K562 (cell line): Measurements from ENCODE around the gene CDH1. TPM values are rescaled to one million over a fixed set of nuclear protein-coding genes. Genes with fewer than 3 reads are reported as not detected.

Experiments
- ATAC-seq: fragments of 200-7000 bp; cut with Tn5 transposase; 3 replicates; pipeline ENCODE4 v1.9.1; 2020; ENCODE audit warnings: moderate library complexity
- BruUV-seq: library from RNA; stranded (reverse); fragments of 400-500 nt; replicated peaks from 2 replicates; lab custom pipeline; 2021; lab: Mats Ljungman, UMichigan
- CTCF ChIA-PET: fragments of 300-600 bp; formaldehyde crosslinking; extraction: SDS; loops from one replicate; lab custom pipeline; 2021; ENCODE audit warnings: low intra/inter-chr PET ratio; lab: Yijun Ruan, JAX
- POLR2A ChIA-PET: fragments of 300-600, 350-650 bp; sonication (Branson Sonifier 250); formaldehyde crosslinking; extraction: SDS; loops from one replicate; lab custom pipeline; 2021; ENCODE audit warnings: antibody characterized with exemption, inconsistent platforms; lab: Yijun Ruan, JAX
- DNase-seq, 4 experiments: peaks; one replicate each; pipeline versions ENCODE4 v3.0.0 to v3.0.0-alpha.2; 2011 to 2018; ENCODE audit warnings: low spot score in 3 of 4, mixed read lengths in 3 of 4; ENCODE audit errors: extremely low read depth in 1 of 4
- FAIRE-seq: peaks from 2 replicates; lab custom pipeline; 2011; peaks lifted over from hg19 to GRCh38; lab: Jason Lieb, UNC
- H2AFZ ChIP-seq: 2 replicates; pipeline ENCODE4 v1.6.0; 2011; ENCODE audit warnings: low read depth, low read length, control low read depth, inconsistent platforms
- H3K27ac ChIP-seq: fragments of 200-600 bp; 3 replicates; pipeline ENCODE4 v1.8.0; 2011; ENCODE audit warnings: low read depth, mild to moderate bottlenecking, control low read depth, inconsistent platforms, low read length, moderate library complexity, mixed read lengths; ENCODE audit errors: extremely low read depth
- H3K27me3 ChIP-seq, 2 experiments: fragments of 300-600 bp in 1 of 2; 2 replicates in 1 of 2; 3 replicates in 1 of 2; pipeline versions ENCODE4 v1.6.0 to v1.8.0; 2011; ENCODE audit warnings: inconsistent platforms in 2 of 2, low read length in 2 of 2, mild to moderate bottlenecking in 1 of 2, mixed read lengths in 1 of 2, moderate library complexity in 1 of 2; ENCODE audit not compliant: control insufficient read depth in 2 of 2, insufficient read depth in 2 of 2
- H3K36me3 ChIP-seq: fragments of 300-600 bp; 3 replicates; pipeline ENCODE4 v1.8.0; 2011; ENCODE audit warnings: mild to moderate bottlenecking, low read length, inconsistent platforms; ENCODE audit not compliant: control insufficient read depth, insufficient read depth
- H3K4me1 ChIP-seq, 2 experiments: fragments of 200-600 bp in 1 of 2; replicated peaks in 1 of 2; 2 replicates in 1 of 2; 3 replicates in 1 of 2; pipeline versions ENCODE4 v1.5.1 to v1.8.0; 2011; ENCODE audit warnings: inconsistent platforms in 2 of 2, low read length in 2 of 2, mild to moderate bottlenecking in 1 of 2, mixed read lengths in 1 of 2, moderate library complexity in 1 of 2; ENCODE audit not compliant: control insufficient read depth in 2 of 2, insufficient read depth in 2 of 2
- H3K4me2 ChIP-seq: 2 replicates; pipeline ENCODE4 v1.6.1; 2011; ENCODE audit warnings: low read length, control low read depth, inconsistent platforms, mixed read lengths; ENCODE audit not compliant: insufficient read depth
- H3K4me3 ChIP-seq: fragments of 200-600 bp; sonication (generic), shearing (Covaris generic); 2 replicates; pipeline ENCODE4 v1.5.1; 2016; ENCODE audit warnings: control low read depth, inconsistent platforms
- H3K79me2 ChIP-seq: fragments of 200-600 bp; 3 replicates; pipeline ENCODE4 v1.8.0; 2011; ENCODE audit warnings: low read length, inconsistent platforms; ENCODE audit not compliant: control insufficient read depth, insufficient read depth
- H3K9ac ChIP-seq, 2 experiments: 2 replicates each; pipeline versions ENCODE4 v1.6.0 to v1.6.1; 2011; ENCODE audit warnings: low read depth in 2 of 2, low read length in 2 of 2, control low read depth in 1 of 2, inconsistent platforms in 1 of 2, mild to moderate bottlenecking in 1 of 2, mixed read lengths in 1 of 2; ENCODE audit not compliant: insufficient read depth in 1 of 2
- H3K9me1 ChIP-seq: one replicate; pipeline ENCODE4 v1.6.0; 2011; ENCODE audit warnings: inconsistent platforms, mild to moderate bottlenecking, low read length, moderate library complexity; ENCODE audit not compliant: control insufficient read depth, insufficient read depth
- H3K9me3 ChIP-seq: replicated peaks from 2 replicates; pipeline ENCODE4 v1.5.1; 2011; ENCODE audit warnings: low read depth, low read length, inconsistent platforms; ENCODE audit not compliant: control insufficient read depth, insufficient read depth
- H4K20me1 ChIP-seq: replicated peaks from 2 replicates; pipeline ENCODE4 v1.6.1; 2011; ENCODE audit warnings: low read length, inconsistent platforms, mixed read lengths; ENCODE audit not compliant: control insufficient read depth, insufficient read depth
- CBFB ChIP-seq: sonication (generic); formaldehyde crosslinking; IDR thresholded peaks from 2 replicates; pipeline ENCODE4 v1.4.0; 2020; ENCODE audit warnings: mild to moderate bottlenecking, missing genetic modification reagents
- CXXC5 ChIP-seq: fragments of 250-450 bp; sonication (Bioruptor Pico); IDR thresholded peaks from 2 replicates; pipeline ENCODE4 v1.8.0; 2022; ENCODE audit warnings: inconsistent platforms, mild to moderate bottlenecking, moderate library complexity
- FOSL1 ChIP-seq: fragments of 200-800 bp; sonication (Bioruptor generic); conservative IDR thresholded peaks from 2 replicates; pipeline ENCODE4 v1.6.1; 2016; ENCODE audit warnings: missing genetic modification characterization, missing compliant biosample characterization
- GABPA ChIP-seq: fragments of 200-800 bp; sonication (Bioruptor generic); conservative IDR thresholded peaks from 2 replicates; pipeline ENCODE4 v1.6.1; 2016; ENCODE audit warnings: low read depth, missing genetic modification characterization, missing compliant biosample characterization
- GTF2A2 ChIP-seq: IDR thresholded peaks from 2 replicates; pipeline ENCODE4 v1.6.1; 2016; ENCODE audit warnings: mild to moderate bottlenecking, missing genetic modification characterization, missing compliant biosample characterization
- MEIS2 ChIP-seq: fragments of 450-650 bp; IDR thresholded peaks from 2 replicates; pipeline ENCODE4 v1.6.1; 2014; ENCODE audit warnings: mild to moderate bottlenecking; ENCODE audit not compliant: partially characterized antibody
- PTBP1 ChIP-seq: fragments of 200-400 bp; formaldehyde crosslinking; IDR thresholded peaks from 2 replicates; pipeline ENCODE4 v1.6.1; 2017; ENCODE audit warnings: low read depth, low read length
- RAD51 ChIP-seq: fragments of 450-650 bp; IDR thresholded peaks from 2 replicates; pipeline ENCODE4 v1.7.1; 2016; ENCODE audit warnings: low read depth, mild to moderate bottlenecking, borderline replicate concordance
- SIN3A ChIP-seq, 2 experiments: fragments of 150-350 bp in 1 of 2; IDR thresholded peaks; 2 replicates each; pipeline ENCODE4 v1.6.1; 2011 to 2016; ENCODE audit warnings: borderline replicate concordance in 2 of 2, low read depth in 2 of 2, low read length in 2 of 2, mild to moderate bottlenecking in 2 of 2, moderate library complexity in 2 of 2; ENCODE audit not compliant: control insufficient read depth in 1 of 2
- TCFL5 ChIP-seq: fragments of 250-450 bp; sonication (Bioruptor Pico); conservative IDR thresholded peaks from 2 replicates; pipeline ENCODE4 v1.6.1; 2021; ENCODE audit warnings: mild to moderate bottlenecking, moderate library complexity, matching md5 sums
- ZBTB49 ChIP-seq: sonication (generic); formaldehyde crosslinking; IDR thresholded peaks from 2 replicates; pipeline ENCODE4 v1.8.0; 2022; ENCODE audit warnings: missing genetic modification reagents, mild to moderate bottlenecking, borderline replicate concordance
- ZNF282 ChIP-seq: sonication (generic); formaldehyde crosslinking; IDR thresholded peaks from 2 replicates; pipeline ENCODE4 v1.8.1; 2023; ENCODE audit warnings: missing genetic modification reagents
- ZNF76 ChIP-seq: fragments of 250-450 bp; sonication (Bioruptor Pico); IDR thresholded peaks from 2 replicates; pipeline ENCODE4 v1.4.0; 2020; ENCODE audit warnings: mild to moderate bottlenecking, moderate library complexity, borderline replicate concordance
- ZZZ3 ChIP-seq: fragments of 450-650 bp; IDR thresholded peaks from 2 replicates; pipeline ENCODE4 v1.6.1; 2016; ENCODE audit warnings: antibody characterized with exemption, mild to moderate bottlenecking, moderate library complexity
- WGBS: fragments of 100-300 bp; shearing (Covaris generic); methylation state at CpG from one replicate; pipeline ENCODE4 v1.1.6; 2016; ENCODE audit warnings: low coverage, mixed read lengths; ENCODE audit not compliant: insufficient coverage; ENCODE audit errors: missing lambda C conversion rate; 5-methylcytosine and 5-hydroxymethylcytosine counted together
- in situ Hi-C: fragments of 300-500 bp; cut with MboI; formaldehyde crosslinking; loops from 4 replicates; pipeline ENCODE4 v1.15.0; 2018; ENCODE audit warnings: inconsistent platforms, mixed read lengths
- intact Hi-C: fragments of 100-400 bp; cut with micrococcal nuclease; formaldehyde crosslinking; loops from 2 replicates; pipeline ENCODE4 v1.14.2; 2022
- polyA plus RNA-seq, 8 experiments: library from polyadenylated mRNA; depleted of rRNA in 4 of 8; stranded (reverse) in 5 of 8; unstranded in 3 of 8; fragments of >200 nt; fragmentation: Nextera tagmentation in 2 of 8; fragmentation: Illumina TruSeq in 1 of 8; extraction: Ambion mirVana in 2 of 8; extraction: Trizol in 1 of 8; gene quantifications; 2 replicates each; pipeline versions ENCODE4 v1.2.1 to v1.2.3, GENCODE V29; 2011 to 2014; ENCODE audit warnings: inconsistent platforms in 1 of 8, missing spikeins in 1 of 8
- total RNA-seq, 7 experiments: library from RNA; depleted of rRNA in 6 of 7; stranded (reverse); fragments of >200 nt in 6 of 7; fragmentation: Illumina TruSeq in 2 of 7; extraction: Trizol in 2 of 7; gene quantifications; 2 replicates each; pipeline versions ENCODE4 v1.2.1 to v1.2.3, GENCODE V29; 2011 to 2021; ENCODE audit warnings: low replicate concordance in 1 of 7
- TF ChIP-seq, protein P1 (sequence below): fragments of 250-450 bp; sonication (Bioruptor Pico); IDR thresholded peaks from 2 replicates; pipeline ENCODE4 v1.8.0; 2022; ENCODE audit warnings: inconsistent platforms
- TF ChIP-seq, protein P2 (sequence below): fragments of 250-450 bp; sonication (Bioruptor Pico); IDR thresholded peaks from 2 replicates; pipeline ENCODE4 v1.8.0; 2021; ENCODE audit warnings: borderline replicate concordance, mild to moderate bottlenecking, moderate library complexity; ENCODE audit not compliant: poor library complexity, severe bottlenecking

Gene CDH1
- total and polyA plus RNA-seq, 9 of the 15 experiments (the other 6 are each of a cell fraction or from before 2014, with no cell fraction given), result 0.01 to 0.69 TPM; not detected in 7

- Histone ChIP-seq H3K4me1 (peaks cover 5 to 25% of the 10 kb centered on the region in 2 experiments), H3K4me2 (no peak overlapping the region), H3K9me1 (no peaks in the 10 kb centered on the region), H3K9ac (peak overlapping the region in 1 of 2 experiments; percentile 48; a peak in 1 of 4 replicates), H3K9me3 (no peaks in the 10 kb centered on the region), H3K4me3 (no peak overlapping the region), H3K79me2 (no peaks in the 10 kb centered on the region), H3K36me3 (no peaks in the 10 kb centered on the region), H3K27me3 (no peaks in the 10 kb centered on the region), H2AFZ (peak overlapping the region; percentile 72), H4K20me1 (no peaks in the 10 kb centered on the region), H3K27ac (no peak overlapping the region)
- CTCF ChIA-PET, result no interaction called here
- intact Hi-C loops (no loop called here), in situ Hi-C loops (no loop called here)
- POLR2A ChIA-PET, result no interaction called here
- FAIRE-seq (peak; percentile 75), DNase-seq (peak; percentile 45 to 65 (median 50)), ATAC-seq (peak; percentile 81)
- BruUV-seq, result no TSS peak
- WGBS, result 44% methylated on average over 8 of the region's 8 CpGs
- TF ChIP-seq GTF2A2 (tag), result no peak
- TF ChIP-seq ZNF282 (CRISPR knock-in tag), result no peak
- peak; percentile 65 for TF ChIP-seq FOSL1 (tag)
- TF ChIP-seq CXXC5 (CRISPR knock-in tag), result no peak
- TF ChIP-seq PTBP1, result no peak
- no peak for TF ChIP-seq ZBTB49 (CRISPR knock-in tag)
- TF ChIP-seq, protein P1, sequence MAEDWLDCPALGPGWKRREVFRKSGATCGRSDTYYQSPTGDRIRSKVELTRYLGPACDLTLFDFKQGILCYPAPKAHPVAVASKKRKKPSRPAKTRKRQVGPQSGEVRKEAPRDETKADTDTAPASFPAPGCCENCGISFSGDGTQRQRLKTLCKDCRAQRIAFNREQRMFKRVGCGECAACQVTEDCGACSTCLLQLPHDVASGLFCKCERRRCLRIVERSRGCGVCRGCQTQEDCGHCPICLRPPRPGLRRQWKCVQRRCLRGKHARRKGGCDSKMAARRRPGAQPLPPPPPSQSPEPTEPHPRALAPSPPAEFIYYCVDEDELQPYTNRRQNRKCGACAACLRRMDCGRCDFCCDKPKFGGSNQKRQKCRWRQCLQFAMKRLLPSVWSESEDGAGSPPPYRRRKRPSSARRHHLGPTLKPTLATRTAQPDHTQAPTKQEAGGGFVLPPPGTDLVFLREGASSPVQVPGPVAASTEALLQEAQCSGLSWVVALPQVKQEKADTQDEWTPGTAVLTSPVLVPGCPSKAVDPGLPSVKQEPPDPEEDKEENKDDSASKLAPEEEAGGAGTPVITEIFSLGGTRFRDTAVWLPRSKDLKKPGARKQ (CRISPR knock-in tag), result no peak
- TF ChIP-seq, protein P2, sequence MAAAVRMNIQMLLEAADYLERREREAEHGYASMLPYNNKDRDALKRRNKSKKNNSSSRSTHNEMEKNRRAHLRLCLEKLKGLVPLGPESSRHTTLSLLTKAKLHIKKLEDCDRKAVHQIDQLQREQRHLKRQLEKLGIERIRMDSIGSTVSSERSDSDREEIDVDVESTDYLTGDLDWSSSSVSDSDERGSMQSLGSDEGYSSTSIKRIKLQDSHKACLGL (CRISPR knock-in tag), result no peak
- TF ChIP-seq SIN3A (IDR thresholded peaks at IDR 0.05; ENCODE audit: borderline replicate concordance in 2 of 2, control insufficient read depth in 1 of 2, low read depth in 2 of 2, low read length in 2 of 2), result no peak
- TF ChIP-seq ZNF76 (CRISPR knock-in tag), result no peak
- no peak for TF ChIP-seq CBFB
- no peak for TF ChIP-seq ZZZ3
- peak; percentile 89 for TF ChIP-seq MEIS2
- TF ChIP-seq RAD51, result no peak
- TF ChIP-seq TCFL5 (CRISPR knock-in tag), result no peak
- TF ChIP-seq GABPA, result peak; percentile 62
These were observed 23.7 kb downstream of the CDH1 start for GRCh38 chr16:68760671-68761275.
